ENCODE results near the gene CCNA1.

Gene CCNA1

DNA sequence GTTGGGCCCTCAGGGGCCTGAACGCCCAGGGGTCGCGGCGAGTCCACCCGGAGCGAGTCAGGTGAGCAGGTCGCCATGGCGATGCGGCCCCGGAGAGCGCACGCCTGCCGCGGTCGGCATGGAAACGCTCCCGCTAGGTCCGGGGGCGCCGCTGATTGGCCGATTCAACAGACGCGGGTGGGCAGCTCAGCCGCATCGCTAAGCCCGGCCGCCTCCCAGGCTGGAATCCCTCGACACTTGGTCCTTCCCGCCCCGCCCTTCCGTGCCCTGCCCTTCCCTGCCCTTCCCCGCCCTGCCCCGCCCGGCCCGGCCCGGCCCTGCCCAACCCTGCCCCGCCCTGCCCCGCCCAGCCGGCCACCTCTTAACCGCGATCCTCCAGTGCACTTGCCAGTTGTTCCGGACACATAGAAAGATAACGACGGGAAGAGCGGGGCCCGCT, at the start of gene CCNA1:
CCNA1 (plus strand) TSS at position 390 of the 439 bp plus-strand sequence. CDS start 562 bp downstream, outside the sequence.
- no peak for DNase-seq

DNA sequence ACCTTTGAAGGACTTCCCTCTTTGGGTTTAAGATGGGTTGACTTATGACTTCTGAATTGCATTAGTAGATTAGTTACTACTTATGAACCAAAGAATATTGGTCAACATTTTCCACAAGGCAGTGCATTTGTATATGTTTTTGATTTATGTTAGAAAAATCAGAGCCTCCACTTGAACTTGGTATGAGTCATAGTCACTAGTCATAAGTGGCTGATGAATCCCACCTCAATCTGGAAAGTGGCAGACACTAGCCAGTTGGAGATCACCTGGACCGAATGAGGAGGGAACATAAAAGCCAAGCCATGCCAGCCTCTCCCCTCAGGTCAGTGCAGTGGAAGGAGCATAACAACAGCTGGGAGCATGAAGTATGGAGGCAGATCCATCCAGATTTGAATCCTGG, 46.8 kb upstream of the CCNA1 start:
- DNase-seq = no peak

DNA sequence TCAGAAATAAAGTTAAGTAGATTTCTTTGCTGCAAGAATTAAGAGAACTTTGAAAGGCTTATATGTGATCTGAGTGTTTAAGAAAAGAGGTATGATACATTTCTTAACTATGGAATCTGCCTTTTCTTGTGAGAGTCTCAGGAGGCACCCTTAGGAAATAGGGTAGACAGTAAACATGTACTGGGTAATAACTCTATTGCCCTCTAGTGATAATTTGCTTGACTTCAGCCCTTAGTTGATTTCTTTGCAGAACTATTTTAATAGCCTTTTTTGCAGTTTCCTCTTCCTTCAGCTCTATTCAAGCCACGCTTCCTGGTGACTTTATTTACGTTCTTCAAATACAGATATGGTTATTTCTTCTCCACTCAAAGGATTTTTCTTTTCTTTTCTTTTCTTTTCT, 37.0 kb upstream of the CCNA1 start:
- no peak for DNase-seq

DNA sequence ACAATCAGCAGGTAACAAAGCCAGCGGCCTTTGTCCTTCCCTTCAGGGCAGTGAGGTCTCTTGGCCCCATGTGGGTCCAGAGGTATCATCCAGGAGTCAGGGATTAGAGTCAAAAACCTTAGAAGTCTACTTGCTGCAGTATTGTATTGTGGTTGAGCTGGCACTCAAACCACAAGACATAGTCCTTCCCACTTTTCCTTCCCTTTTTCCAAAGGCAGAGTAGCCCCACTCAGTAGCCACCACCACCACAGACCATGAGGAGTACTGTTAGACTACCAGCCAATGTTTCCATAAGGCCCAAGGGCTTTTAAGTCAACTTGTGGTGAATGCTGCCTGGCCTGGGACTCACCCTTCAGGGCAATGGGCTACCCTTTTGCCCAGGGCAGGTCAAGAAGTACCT, 27.1 kb upstream of the CCNA1 start:
- DNase-seq = no peak

DNA sequence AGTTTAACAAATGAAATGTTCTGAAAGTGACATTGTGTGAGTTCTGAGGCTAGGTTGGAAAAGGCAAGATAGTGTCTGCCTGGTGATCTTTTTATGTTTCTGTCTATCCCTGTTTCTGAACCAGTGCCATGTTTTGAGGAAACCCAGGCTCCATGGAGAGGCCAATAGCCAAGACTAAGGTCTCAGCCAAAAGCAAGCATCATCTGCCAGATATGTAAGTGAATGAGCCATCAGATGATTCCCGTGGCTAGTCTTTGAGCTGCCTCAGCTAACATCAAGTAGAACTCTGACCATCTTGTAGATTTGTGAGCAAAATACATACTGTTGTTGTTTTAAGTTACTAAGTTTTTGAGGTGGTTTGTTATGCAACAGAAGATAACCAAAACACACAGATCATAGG, 19.6 kb upstream of the CCNA1 start:
- DNase-seq = no peak

DNA sequence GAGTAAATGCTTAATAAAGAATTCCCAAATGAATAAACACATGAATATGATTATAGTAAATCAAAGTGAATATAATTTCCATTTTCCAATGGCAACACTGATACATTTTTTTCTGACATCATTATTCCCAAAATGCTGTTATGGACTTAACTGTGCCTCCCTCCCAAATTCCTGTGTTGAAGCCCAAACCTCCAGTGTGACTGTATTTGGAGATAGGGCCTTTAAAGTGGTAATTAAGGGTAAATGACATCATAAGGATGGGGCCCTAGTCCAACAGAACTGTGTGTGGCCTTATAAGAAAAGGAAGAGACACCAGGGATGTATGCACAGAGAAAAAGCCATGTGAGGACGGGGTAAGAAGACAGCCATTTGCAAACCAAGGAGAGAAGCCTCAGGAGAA, 19.1 kb upstream of the CCNA1 start:
- no peak for DNase-seq

DNA sequence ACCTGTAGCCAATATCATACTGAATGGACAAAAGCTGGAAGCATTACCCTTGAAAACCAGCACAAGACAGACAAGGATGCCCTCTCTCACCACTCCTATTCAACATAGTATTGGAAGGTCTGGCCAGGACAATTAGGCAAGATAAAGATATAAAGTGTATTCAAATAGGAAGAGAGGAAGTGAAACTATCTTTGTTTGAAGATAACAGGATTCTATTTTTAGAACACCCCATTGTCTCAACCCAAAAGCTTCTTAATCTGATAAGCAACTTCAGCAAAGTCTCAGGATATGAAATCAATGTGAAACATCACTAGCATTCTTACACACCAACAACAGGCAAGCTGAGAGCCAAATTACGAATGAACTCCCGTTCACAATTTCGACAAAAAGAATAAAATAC, 17.8 kb upstream of the CCNA1 start:
- no peak for DNase-seq

DNA sequence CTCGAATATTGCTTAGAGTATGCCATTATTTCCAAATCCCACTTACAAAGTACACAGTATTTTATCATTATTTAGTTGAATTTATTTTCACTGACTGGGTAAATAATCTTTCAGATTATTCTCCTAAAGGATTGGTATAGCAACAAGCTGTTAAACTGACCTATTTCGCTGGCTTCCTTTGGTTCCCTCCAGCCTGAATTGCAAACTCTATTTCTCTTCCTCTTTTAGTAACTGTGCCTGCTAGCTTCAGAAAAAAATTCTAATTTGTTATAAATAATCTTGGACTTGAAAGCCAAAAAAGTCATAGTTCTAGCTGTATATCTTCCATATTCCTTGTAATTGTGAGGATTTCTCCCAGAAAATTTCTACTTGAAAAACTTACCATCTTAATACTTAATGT, 15.0 kb upstream of the CCNA1 start:
- DNase-seq = no peak

DNA sequence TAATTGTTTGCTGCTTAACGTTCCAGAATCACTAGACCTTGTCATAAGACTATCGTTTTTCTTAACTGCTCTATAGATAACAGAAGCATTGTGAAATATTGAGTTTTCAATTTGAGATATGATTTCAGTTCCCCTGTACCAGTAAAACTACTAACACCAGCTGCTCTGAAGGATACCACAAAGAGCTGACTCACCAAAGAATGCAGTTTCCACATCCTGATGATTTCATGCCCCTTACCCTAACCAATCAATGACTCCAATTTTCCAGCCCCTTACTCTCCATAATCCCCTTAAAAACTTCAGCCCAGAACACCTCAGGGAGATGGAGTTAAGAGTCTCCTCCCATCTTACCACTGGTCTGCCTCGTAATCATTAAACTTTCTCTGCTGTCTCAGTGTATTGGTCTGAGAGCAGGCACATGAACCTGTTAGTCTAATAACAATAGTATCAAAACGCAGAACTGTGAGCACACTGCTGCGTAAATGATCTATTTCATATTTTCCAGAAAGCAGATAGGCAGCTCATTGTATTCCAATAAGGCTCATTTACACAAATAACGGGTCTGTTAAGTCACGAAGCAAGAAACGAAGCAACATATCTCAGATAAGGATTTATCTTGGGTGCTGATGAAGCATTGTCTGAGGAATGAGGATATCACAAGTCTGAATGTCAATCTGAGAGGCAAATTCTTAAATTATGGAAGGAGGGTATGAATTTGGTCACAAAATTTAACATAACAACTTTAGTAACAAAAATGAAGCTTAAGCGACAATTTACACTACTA, 14.1 kb upstream of the CCNA1 start:
- DNase-seq = no peak

DNA sequence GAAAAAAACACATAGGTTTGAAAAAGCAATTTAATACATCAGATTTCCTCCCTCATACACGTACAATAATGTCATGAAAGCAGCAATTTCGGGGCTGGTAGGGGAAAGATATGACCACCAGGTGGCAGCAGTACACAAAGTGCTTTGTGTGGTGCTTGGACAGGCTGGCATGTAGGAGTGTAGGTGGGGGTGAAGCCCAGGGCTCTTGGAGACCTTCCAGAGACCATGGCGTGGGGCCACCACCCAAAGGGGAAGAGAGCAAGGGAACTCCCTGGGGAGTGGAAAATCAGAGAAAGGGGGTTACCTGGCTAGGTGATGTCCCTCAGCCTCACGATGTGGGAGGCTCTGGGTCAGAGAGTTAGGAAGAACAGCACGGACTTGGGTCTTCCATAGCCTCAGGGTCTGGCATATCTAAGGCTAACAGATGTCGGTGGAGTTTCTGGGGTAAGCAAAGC, 11.8 kb upstream of the CCNA1 start:
- peak; percentile 54 for DNase-seq

DNA sequence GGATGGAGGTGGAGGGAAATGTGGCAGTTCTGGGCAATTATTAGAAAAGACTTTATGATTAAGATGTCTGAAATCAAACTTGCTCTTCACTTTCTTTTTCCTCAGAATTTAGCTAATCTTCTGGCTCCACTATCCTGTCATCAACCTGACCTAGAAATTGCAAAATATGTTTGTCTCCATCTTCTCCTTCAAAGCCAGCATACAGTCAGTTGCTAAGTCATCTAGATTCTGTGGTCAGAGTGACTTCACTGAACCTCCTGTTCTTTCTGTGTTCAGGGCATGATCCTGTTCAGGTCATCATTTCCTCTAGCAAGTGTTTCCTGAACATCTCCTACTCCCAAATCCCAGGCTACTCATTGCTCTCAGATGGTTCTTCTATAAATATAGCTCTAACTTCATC, 10.8 kb upstream of the CCNA1 start:
- DNase-seq = no peak

DNA sequence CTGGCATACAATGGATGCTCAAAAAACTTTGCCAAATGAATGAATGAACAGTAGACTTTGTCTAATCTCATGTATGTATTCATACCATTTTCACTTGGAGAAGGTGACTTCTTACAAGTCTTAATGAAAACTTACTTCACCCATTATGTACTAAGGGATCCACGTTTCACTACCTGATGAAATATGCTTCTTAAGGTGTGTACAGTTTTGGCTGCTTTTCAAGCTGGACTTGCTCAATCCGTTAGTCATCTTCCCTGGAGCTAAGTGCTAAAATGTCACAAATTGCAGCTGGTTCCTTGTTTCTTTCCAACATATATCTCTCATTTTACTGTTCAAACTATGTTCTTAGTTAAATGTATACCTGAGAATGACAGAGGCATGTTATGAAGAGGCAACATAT, 4.2 kb upstream of the CCNA1 start:
- no peak for DNase-seq

DNA sequence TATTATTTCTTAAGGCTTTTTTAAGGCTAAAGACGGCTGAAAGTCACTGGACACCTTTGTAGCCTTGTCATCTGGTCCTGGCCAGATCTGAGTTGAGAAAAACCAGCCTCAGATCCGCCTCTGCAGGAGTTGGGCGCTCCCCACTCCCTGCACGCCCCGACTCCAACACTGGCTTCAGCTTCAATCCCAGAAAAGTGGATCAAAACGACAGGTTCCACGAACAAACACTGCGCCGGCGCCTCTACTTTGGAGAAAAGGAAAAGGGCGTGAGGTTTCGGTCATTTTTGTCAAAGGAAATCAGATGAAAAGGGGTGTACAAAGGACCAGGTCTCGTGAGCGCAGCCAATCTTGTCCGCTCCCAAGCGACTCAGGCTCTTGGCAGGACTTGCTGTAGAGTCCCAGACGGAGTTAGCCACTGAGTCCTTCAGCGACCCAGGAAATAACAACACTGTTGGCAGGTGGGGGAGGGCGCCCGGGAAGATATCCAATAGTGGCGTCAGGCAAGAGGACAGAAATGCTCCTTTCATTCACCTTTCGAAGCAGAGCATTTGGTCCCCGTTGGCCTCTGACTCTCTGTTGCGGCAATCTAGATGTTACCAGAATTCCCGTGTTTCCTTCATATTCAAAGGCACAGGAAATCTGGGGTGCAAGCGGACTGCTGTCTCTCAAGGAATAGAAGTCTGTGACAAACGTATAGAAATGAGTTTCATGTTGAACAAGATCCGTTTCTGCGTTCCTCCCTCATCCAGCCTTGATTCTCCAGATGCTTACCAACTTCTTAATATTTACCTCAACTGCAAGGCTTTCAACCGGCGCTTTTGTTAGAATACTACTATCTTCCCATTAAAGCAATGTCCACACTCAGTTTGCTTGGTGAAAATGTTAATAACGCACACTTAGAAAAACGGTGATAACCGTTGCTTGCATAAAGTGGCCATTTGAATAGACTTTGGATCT, 1.8 kb upstream of the CCNA1 start:
- no peak for DNase-seq

DNA sequence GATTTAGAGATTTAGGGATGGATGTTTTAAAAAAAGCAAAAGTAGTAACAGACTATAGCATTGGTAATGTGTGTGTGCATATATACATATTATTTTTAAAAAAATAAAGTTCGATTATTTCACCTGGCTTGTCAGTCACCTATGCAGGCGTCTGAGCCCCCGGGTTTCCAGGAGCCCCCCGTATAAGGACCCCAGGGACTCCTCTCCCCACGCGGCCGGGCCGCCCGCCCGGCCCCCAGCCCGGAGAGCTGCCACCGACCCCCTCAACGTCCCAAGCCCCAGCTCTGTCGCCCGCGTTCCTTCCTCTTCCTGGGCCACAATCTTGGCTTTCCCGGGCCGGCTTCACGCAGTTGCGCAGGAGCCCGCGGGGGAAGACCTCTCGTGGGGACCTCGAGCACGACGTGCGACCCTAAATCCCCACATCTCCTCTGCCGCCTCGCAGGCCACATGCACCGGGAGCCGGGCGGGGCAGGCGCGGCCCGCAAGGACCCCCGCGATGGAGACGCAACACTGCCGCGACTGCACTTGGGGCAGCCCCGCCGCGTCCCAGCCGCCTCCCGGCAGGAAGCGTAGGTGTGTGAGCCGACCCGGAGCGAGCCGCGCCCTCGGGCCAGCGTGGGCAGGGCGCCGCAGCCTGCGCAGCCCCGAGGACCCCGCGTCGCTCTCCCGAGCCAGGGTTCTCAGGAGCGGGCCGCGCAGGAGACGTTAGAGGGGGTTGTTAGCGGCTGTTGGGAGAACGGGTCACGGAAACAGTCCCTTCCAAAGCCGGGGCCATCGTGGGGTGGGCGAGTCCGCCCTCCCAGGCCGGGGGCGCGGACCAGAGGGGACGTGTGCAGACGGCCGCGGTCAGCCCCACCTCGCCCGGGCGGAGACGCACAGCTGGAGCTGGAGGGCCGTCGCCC, 840 bp upstream of the CCNA1 start:
- no peak for DNase-seq

DNA sequence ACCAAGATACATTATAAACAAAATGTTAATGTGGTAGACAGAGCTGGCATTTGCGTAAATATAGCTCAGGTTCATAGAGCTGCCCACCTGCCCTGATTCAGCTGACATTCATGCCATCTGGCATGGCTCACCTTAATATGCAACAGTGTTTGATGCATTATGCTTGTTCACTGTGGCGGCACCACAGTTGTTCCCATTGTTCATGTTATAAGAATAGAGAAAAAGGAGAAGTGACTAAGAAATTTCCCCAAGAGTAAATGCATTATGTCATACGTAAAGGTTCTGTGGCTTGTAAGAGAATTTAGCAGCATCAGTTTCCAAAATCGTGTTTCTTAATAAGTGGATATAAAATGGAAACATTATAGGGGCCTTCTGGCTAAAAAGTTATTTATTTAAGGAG, 4.5 kb downstream of the CCNA1 start:
- DNase-seq = no peak

DNA sequence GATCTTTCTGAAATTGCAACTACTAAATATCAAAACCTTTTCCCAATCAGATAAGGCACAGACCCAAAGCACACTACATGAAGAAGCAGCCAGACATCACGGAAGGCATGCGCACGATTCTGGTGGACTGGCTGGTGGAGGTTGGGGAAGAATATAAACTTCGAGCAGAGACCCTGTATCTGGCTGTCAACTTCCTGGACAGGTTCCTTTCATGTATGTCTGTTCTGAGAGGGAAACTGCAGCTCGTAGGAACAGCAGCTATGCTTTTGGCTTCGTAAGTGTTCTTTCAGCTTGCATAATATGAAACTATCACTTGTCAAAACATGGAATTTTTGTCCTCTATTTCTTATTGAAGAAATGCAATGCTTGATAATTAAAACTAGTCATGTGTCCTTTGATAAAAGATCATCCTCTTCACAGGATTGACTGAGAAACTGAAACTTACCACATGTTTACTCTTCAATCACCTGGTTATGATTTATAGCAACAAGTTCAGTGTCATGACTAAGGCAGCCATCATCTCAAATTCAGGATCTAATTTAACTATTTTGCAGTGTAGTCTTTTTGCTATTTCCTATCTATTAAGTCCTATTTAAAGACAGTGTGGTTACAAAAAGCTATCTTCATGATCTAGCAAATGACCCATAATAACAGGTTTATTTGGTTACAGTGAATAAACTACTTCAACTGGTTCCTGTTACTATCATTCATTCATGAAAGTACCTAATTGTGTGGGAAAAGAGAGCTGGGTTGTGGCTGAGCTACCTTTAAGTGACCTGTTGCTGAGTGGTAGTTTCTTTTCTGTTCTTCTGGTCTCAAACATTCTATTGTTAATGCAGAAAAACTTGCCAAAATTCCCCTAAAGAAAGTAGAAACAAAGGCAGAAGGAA, 6.5 kb downstream of the CCNA1 start:
- DNase-seq = no peak

DNA sequence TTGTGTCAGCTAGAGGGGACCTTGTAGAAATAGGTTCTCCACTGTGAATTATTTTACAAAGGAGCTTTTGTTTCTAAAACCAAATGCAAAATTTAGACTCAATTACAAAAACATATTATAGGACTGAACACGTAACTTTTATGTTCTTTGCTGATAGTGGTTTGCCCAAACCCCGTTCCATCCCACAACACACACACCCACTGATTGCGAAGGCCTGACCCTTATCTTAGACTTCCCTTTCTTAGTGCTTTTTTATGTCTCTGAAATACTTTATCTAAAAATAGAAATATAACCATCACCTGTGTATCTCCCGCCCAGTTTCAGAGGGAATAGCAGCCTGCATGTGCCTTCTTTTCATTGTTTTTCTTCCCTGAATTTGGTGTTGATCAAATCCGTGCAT, 13.0 kb downstream of the CCNA1 start:
- no peak for DNase-seq

DNA sequence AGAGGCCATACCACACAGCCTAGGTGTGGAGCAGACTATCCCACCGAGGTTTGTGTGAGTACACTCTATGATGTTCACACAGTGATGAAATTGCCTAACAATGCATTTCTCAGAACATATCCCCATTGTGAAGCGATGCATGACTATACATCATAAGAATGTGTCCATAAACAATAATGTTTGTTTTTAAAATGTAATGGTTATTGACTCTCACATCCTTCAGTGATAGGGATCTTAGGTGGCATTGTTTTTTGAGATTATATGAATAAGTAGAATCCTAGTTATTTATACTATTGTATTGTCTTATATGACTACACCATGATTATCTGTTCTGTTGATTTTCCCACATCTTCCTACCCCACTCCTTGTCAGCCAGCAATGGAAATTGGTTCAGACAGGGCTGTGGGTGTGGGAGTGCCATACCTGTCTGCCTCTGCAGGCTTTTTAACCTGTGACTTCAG, 13.6 kb downstream of the CCNA1 start:
- DNase-seq = no peak

DNA sequence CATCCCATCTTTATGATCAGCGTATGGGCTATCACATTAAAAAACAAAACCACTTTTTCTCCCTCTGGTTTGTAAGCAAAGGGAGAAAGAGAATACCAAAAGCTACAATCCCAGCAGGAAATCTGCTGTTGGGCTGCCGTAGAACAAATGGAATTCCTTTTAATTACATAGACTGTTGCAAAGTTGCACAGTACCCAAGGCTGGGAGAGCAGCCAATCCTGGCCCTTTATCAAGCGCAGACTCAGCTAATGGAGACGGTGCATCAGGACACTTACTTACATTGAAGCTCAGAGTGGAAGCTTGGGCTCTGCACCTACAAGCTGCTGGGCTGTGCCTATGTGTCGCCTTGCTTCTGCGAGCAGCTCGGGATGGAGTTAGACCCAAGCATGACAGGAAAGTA, 15.2 kb downstream of the CCNA1 start:
- DNase-seq = no peak

DNA sequence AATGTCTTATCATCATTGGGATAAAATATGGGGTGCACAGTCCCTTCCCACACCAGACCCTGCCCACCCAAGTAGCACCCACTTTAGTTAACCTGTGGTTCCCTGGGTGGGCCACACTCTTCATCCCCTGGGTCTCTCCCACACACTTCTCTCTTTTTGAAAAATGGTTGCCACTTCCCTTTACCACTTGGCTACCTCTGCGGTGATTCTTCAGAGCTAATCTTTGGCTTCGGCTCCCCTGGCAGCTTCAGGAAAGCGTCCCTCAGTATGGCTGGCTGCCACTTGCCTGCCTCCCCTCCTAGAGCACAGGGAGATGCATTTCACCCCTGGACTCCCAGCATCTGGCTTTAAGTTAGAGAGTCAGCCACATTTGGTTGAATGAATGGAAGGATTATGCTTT, 18.2 kb downstream of the CCNA1 start:
- no peak for DNase-seq

DNA sequence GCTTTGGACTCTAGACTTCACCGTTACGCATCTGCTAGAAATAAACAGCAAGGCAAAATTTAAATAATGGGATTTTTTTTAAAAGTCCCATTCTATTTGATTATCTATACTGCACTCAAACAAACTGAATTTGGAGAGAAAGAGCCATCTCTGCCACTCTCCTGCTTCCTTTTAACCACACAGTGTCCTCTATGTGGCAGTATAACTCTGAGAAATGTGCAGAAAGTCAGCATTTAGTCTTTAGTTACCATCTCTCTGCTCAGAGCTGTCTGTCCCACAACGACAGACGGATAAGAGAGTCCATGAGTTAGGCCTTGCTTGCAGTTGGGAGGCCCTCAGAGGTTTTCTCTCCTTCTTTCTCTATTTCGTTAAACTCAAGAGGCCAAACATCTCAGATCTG, 21.2 kb downstream of the CCNA1 start:
- no peak for DNase-seq

DNA sequence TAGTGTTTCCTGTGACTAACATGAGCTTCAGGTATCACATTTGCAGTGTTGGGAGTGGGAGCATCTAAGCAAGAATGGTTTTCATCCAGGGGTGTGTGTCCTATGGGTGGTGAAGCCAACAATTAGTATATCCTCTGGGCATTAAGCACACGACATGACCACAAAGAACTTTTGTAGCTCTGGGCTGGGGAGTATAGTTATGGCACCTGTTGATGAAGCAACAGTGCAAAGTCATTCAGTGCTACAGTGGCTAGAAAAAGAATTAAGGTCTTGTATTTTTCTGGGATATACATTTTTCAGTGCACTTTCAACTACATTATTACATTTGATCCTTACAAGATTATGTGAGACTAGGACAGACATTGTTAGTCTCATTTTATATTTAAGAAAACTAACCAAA, 21.8 kb downstream of the CCNA1 start:
- DNase-seq = no peak

Measured in activated CD4-positive, alpha-beta T cell treated with anti-CD3 and anti-CD28 coated beads, Interleukin-2, amount 50 U/mL, for 1 hour (primary cell).